PC-9 (cell line): Measurements from ENCODE around the gene RNH1.

Experiments
- EZH2 ChIP-seq: fragments of 200-600 bp; sonication (generic); IDR thresholded peaks from 2 replicates; pipeline ENCODE4 v1.8.0; 2017; ENCODE audit warnings: antibody characterized with exemption, low read depth
- TF ChIP-seq, protein P1 (sequence below): fragments of 200-600 bp; sonication (generic); conservative IDR thresholded peaks from 2 replicates; pipeline ENCODE4 v1.6.1; 2017; ENCODE audit warnings: mixed run types, antibody characterized with exemption, mild to moderate bottlenecking, moderate library complexity

DNA sequence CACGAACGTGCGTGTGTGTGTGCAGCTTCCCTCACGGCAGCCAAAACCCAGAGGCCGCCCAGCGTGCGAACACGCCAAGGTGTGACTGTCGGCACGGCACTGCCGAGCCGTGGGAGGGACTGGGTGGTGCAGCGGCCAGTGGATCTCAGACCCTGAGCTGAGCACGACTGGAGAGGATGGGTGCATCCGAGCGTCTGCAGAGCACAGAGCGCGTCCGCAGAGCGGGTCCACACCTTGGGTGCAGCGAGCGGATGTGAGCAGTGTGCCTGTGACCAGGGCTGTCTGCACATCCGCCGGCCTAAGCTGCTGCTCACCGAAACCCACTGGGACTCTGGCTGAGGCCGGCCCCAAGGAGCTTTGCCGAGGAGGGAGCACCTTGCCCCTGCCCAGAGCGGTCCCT is 34.2 kb downstream of the RNH1 start:
- TF ChIP-seq, protein P1, sequence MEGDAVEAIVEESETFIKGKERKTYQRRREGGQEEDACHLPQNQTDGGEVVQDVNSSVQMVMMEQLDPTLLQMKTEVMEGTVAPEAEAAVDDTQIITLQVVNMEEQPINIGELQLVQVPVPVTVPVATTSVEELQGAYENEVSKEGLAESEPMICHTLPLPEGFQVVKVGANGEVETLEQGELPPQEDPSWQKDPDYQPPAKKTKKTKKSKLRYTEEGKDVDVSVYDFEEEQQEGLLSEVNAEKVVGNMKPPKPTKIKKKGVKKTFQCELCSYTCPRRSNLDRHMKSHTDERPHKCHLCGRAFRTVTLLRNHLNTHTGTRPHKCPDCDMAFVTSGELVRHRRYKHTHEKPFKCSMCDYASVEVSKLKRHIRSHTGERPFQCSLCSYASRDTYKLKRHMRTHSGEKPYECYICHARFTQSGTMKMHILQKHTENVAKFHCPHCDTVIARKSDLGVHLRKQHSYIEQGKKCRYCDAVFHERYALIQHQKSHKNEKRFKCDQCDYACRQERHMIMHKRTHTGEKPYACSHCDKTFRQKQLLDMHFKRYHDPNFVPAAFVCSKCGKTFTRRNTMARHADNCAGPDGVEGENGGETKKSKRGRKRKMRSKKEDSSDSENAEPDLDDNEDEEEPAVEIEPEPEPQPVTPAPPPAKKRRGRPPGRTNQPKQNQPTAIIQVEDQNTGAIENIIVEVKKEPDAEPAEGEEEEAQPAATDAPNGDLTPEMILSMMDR: no peak
- no peak for TF ChIP-seq EZH2
